T-helper 1 cell treated with Interleukin-12 subunit alpha and Interleukin-12 subunit beta and Interleukin-4 antibody, amounts not matched to agents 30 μg/mL and 1 μg/mL, for 36 hours (primary cell): ENCODE measurements around the gene RPS6KL1.

Experiments
- H3K27ac Mint-ChIP-seq: one replicate; pipeline ENCODE4 v1.8.0; 2021; ENCODE audit warnings: mild to moderate bottlenecking, mixed read lengths
- H3K27me3 Mint-ChIP-seq: one replicate; pipeline ENCODE4 v1.8.0; 2021; ENCODE audit warnings: low read depth, mixed read lengths
- H3K36me3 Mint-ChIP-seq: one replicate; pipeline ENCODE4 v1.8.0; 2021; ENCODE audit warnings: low read depth, mixed read lengths
- H3K4me1 Mint-ChIP-seq: one replicate; pipeline ENCODE4 v1.8.0; 2021; ENCODE audit warnings: low read depth, mixed read lengths
- H3K4me3 Mint-ChIP-seq: one replicate; pipeline ENCODE4 v1.8.0; 2021; ENCODE audit warnings: mild to moderate bottlenecking, moderate library complexity, mixed read lengths
- H3K9me3 Mint-ChIP-seq: one replicate; pipeline ENCODE4 v1.8.0; 2021; ENCODE audit warnings: mixed read lengths

The RPS6KL1 gene

GRCh38 chr14:74955229-74956026 lies 32.4 kb upstream of the RPS6KL1 start, which contains the start of gene PGF:
TSS of gene PGF (minus strand) at chr14:74955597. CDS start at chr14:74955242, 355 bp downstream.
- no peak within 1 kb of the TSS for H3K27ac Mint-ChIP-seq

GRCh38 chr14:74954947-74955228 lies 31.8 kb upstream of the RPS6KL1 start:
- Mint-ChIP-seq H3K4me3 (peak overlapping the region; percentile 40), H3K27ac (no peak overlapping the region), H3K27me3 (peaks cover 9% of the 10 kb centered on the region), H3K4me1 (no peaks in the 10 kb centered on the region), H3K9me3 (no peaks in the 10 kb centered on the region), H3K36me3 (no peaks in the 10 kb centered on the region)

More at GRCh38 chr14:74955229-74956026, 32.4 kb upstream of the RPS6KL1 start, which contains the start of gene PGF:
- Mint-ChIP-seq H3K27me3 (peaks cover 9% of the 10 kb centered on the region), H3K36me3 (no peaks in the 10 kb centered on the region), H3K4me3 (peak within 1 kb of the TSS; percentile 52), H3K4me1 (no peaks in the 10 kb centered on the region), H3K9me3 (no peaks in the 10 kb centered on the region)

GRCh38 chr14:74954232-74954946 lies 31.3 kb upstream of the RPS6KL1 start:
- no peaks in the 10 kb centered on the region for H3K9me3 Mint-ChIP-seq
- peaks cover 9% of the 10 kb centered on the region for H3K27me3 Mint-ChIP-seq
- no peaks in the 10 kb centered on the region for H3K4me1 Mint-ChIP-seq
- no peaks in the 10 kb centered on the region for H3K36me3 Mint-ChIP-seq
- H3K27ac Mint-ChIP-seq, result no peak overlapping the region
- no peak overlapping the region for H3K4me3 Mint-ChIP-seq

GRCh38 chr14:74953686-74954085 lies 30.6 kb upstream of the RPS6KL1 start:
- no peaks in the 10 kb centered on the region for H3K9me3 Mint-ChIP-seq
- H3K4me1 Mint-ChIP-seq, result no peaks in the 10 kb centered on the region
- H3K27me3 Mint-ChIP-seq, result peaks cover 9% of the 10 kb centered on the region

GRCh38 chr14:74952697-74953484 lies 29.8 kb upstream of the RPS6KL1 start:
- H3K27ac Mint-ChIP-seq, result no peak overlapping the region

More at GRCh38 chr14:74953686-74954085, 30.6 kb upstream of the RPS6KL1 start:
- Mint-ChIP-seq H3K36me3 (no peaks in the 10 kb centered on the region), H3K27ac (no peak overlapping the region), H3K4me3 (no peak overlapping the region)

GRCh38 chr14:74952180-74952665 lies 29.2 kb upstream of the RPS6KL1 start:
- no peak overlapping the region for H3K4me3 Mint-ChIP-seq
- peaks cover 9% of the 10 kb centered on the region for H3K27me3 Mint-ChIP-seq
- no peak overlapping the region for H3K27ac Mint-ChIP-seq
- H3K9me3 Mint-ChIP-seq, result no peaks in the 10 kb centered on the region
- H3K36me3 Mint-ChIP-seq, result no peaks in the 10 kb centered on the region
- H3K4me1 Mint-ChIP-seq, result no peaks in the 10 kb centered on the region

More at GRCh38 chr14:74952697-74953484, 29.8 kb upstream of the RPS6KL1 start:
- Mint-ChIP-seq H3K9me3 (no peaks in the 10 kb centered on the region), H3K4me3 (no peak overlapping the region), H3K36me3 (no peaks in the 10 kb centered on the region), H3K4me1 (no peaks in the 10 kb centered on the region), H3K27me3 (peaks cover 9% of the 10 kb centered on the region)

- H3K4me3 Mint-ChIP-seq, result no peak overlapping the region
- no peak overlapping the region for H3K27ac Mint-ChIP-seq
- no peaks in the 10 kb centered on the region for H3K36me3 Mint-ChIP-seq
- H3K9me3 Mint-ChIP-seq, result no peaks in the 10 kb centered on the region
- peaks cover 5% of the 10 kb centered on the region for H3K27me3 Mint-ChIP-seq
- peaks cover under 1% of the 10 kb centered on the region for H3K4me1 Mint-ChIP-seq
Measured at GRCh38 chr14:74951443-74952179, 28.6 kb upstream of the RPS6KL1 start.

GRCh38 chr14:74950795-74951442 lies 27.9 kb upstream of the RPS6KL1 start:
- Mint-ChIP-seq H3K4me3 (no peak overlapping the region), H3K36me3 (no peaks in the 10 kb centered on the region), H3K9me3 (no peaks in the 10 kb centered on the region), H3K4me1 (peaks cover 7% of the 10 kb centered on the region), H3K27me3 (no peaks in the 10 kb centered on the region), H3K27ac (no peak overlapping the region)

GRCh38 chr14:74949859-74950573 lies 27.0 kb upstream of the RPS6KL1 start:
- Mint-ChIP-seq H3K4me1 (peaks cover 7% of the 10 kb centered on the region), H3K27ac (no peak overlapping the region), H3K9me3 (no peaks in the 10 kb centered on the region), H3K27me3 (no peaks in the 10 kb centered on the region), H3K36me3 (no peaks in the 10 kb centered on the region), H3K4me3 (no peak overlapping the region)

GRCh38 chr14:74949191-74949601 lies 26.1 kb upstream of the RPS6KL1 start:
- Mint-ChIP-seq H3K36me3 (no peaks in the 10 kb centered on the region), H3K27me3 (no peaks in the 10 kb centered on the region), H3K4me1 (peaks cover 7% of the 10 kb centered on the region), H3K27ac (no peak overlapping the region), H3K4me3 (no peak overlapping the region), H3K9me3 (no peaks in the 10 kb centered on the region)

- Mint-ChIP-seq H3K27ac (no peak overlapping the region), H3K36me3 (no peaks in the 10 kb centered on the region), H3K4me1 (peaks cover 7% of the 10 kb centered on the region), H3K9me3 (no peaks in the 10 kb centered on the region), H3K27me3 (no peaks in the 10 kb centered on the region), H3K4me3 (no peak overlapping the region)
Measured at GRCh38 chr14:74948228-74949175, 25.4 kb upstream of the RPS6KL1 start.
